Mesangial cell (primary cell): ENCODE measurements around the gene MYH15. TPM values are rescaled to one million over a fixed set of nuclear protein-coding genes. Genes with fewer than 3 reads are reported as not detected.

Experiments
- total RNA-seq: library from RNA; depleted of rRNA; stranded (reverse); fragments of >200 nt; gene quantifications from 2 replicates; pipeline ENCODE4 v1.2.3, GENCODE V29; 2015

The MYH15 gene
- under 0.01 TPM in 2 replicates for total RNA-seq

GRCh38 chr3:108510496-108510895 lies at the start of gene MYH15:
Gene MYH15 (minus strand): TSS chr3:108510596. CDS start chr3:108510530, 66 bp downstream.

Other genes with a start within 250 kb of the MYH15 start
- gene HHLA2, start 214.0 kb downstream of the MYH15 start, total RNA-seq: not detected in 2 replicates
- gene CIP2A, start 78.8 kb upstream of the MYH15 start, total RNA-seq: 3.7 and 35.0 TPM in 2 replicates
- 4.4 and 7.9 TPM in 2 replicates for gene DZIP3, start 79.1 kb upstream of the MYH15 start, total RNA-seq
- gene RETNLB, start 246.8 kb upstream of the MYH15 start, total RNA-seq: not detected in 2 replicates